Measurements from ENCODE around the gene POU2F3.

The POU2F3 gene

DNA sequence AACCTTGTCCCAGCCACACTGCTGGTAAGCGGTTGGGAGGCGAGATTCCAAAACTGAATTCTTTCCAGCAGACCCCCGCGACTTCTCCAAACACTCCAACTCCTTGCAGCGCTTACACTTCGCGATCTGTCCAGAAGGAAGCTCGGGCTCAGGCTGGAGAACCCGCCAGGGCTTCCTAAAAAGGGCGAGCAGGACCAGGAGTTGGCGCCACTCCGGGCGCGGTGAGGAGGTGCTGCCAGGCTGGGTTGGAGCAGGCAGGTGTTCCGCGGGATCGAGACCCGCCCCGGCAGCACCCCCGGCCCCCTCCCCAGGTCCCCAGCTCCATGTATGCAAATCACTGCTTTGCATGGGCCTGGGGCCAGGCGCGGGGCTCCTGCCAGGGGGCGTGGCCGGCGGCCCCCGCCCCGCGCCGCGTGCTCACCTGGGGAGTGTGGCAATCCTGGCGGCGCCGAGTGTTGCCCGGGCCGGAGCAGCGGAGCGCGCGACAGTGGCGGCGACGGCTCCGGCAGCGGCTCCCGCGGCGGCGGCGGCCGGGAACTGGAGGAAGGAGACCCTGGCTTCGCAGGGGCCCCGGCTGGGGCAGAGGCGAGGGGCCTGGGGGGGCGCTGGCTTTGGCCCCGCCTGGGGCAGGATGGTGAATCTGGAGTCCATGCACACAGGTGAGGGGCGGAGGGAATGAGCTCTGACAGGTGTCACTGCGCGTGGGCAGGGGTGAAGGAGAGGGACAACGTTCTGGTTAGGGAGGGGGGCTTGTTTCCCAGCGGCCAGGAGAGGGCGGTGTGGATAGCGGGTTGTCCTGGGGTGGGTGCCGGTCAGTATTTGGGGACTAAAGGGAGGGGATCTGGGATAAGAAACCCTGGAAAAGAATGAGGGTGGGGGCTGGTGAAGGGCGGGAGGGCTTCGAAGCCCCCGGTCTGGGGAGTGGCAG, at the start of gene POU2F3:
Gene POU2F3, plus strand, starts transcription at position 428 of the 928 bp plus-strand sequence. Its CDS starts 204 bp downstream, at position 632.
- DNase-seq = peak; percentile 34

DNA sequence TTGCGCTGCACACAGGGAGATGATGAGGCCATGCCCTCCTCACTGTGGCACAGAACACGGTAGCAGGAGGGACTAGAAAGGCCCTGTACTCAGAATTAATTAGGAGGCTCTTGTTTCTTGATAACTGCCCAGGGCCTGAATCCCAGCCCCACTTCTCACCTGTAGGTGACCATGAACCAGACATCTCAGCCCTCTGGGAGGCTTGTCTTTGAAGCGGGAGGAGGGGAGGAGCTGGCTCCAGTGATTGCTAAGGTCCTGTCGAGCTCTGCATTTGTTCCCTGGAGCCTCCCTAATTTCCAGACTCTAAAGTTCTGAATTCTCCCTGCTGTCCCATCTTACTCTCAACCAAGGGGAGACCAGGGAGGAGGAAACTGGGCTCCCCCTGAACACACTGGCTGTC, 48.9 kb upstream of the POU2F3 start:
- no peak for DNase-seq

DNA sequence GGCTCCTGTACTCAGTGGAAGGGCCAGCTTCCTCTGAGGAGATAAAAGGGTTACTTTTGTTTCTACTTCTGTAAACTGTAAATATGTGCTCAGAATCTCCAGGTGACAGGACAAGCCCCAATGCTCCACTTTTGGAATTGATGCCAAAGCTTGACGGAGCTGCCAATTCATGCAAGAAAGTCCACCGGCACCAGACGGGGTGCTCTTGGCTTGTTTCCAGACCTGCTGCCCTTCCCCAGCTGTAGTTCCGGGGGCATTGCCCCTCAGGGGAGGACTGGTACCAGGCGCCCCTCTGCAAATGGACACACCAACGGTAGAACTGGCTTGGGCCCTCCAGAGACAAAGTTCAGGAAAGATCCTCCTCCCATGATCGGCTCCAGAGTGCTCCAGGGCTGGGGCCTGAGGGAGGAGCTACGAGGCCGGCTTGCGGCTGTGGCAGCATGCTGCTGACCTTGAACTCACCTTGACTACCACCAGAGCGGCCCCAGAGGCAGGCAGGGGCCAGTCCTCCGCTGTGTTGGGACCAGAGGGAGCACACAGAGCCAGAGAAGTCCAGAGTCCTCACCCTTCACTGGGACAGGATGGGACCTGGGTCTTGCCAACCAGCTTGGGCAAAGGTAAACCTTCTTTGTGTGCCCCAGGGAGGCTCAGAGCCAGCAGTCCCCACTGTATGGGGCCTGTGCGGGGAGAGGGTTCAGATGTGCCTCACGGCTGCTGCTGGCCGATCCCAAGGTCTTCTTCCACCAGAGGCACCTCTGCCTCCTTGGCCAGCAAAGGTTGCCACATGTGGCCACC, 46.9 kb upstream of the POU2F3 start:
- DNase-seq = no peak

DNA sequence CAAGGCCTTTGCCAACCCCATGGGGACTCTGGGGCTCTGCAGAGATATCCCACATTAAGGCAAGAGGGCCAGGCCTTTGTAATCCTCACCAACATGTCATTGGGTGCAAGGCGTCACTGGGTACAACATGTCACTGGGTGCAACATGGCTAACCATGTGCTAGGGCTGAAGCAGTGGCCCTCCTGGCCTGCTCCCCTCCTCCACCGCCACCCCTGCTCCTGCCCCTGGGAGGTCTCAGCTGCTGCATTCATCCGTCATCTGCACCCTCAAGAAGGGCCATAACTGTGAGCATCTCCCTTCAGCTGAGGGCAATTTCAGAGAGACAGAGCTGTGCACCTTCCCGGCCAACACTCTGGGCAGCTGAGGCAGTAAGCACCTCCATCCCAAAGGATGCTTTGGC, 45.8 kb upstream of the POU2F3 start:
- DNase-seq = no peak

DNA sequence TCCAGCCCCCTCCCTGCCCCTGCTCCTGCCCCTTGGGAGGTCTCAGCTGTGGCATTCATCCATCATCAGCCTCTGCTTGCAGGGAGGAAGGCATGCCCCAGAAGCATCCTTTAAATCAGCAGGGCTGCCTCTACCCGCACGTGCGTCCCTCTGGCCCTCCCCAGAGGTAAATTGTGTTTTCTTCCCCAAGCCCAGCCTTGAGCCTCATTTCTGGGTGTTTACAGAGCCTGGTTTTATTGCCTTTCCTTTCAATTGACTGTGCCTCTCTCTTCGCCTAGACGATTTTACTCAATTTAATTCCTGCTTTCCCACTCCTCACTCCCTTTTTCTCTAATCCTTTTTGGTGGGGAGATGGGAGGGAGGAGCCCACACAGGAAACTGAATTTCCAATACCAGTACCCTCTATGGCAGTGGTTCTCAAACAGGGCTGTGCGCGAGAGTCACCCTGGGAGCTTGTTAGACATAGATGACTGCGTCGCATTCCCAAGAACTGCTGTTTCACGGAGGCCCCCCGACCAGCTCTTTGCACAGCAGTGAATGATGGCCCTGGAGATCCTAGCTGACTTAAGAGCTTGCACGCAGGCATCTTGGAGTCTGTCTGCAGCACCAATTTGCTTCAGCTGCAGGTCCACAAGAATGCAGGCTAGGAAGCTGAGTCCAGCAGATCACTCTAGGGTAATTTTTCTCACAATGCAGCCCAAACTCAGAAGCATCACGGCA, 44.2 kb upstream of the POU2F3 start:
- DNase-seq = no peak

DNA sequence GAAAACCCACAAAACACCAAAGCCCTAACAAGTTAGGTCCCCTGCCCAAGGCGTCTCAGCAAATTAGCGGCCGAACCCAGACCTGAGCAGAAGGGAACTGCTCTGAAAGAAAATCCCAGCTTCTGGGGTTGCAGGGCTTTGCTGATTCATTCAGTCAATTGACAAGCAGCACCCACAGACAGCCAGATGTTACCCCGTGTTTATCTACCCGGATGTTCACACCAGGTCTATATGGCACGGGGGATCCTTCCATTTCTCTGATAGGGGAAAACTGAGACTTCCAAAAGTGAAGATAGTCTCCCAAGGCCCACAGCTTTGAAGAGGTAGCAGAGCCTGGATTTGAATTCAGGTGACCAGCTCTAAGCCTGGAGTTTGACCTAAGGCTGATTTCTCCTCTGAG, 43.1 kb upstream of the POU2F3 start:
- DNase-seq = no peak

DNA sequence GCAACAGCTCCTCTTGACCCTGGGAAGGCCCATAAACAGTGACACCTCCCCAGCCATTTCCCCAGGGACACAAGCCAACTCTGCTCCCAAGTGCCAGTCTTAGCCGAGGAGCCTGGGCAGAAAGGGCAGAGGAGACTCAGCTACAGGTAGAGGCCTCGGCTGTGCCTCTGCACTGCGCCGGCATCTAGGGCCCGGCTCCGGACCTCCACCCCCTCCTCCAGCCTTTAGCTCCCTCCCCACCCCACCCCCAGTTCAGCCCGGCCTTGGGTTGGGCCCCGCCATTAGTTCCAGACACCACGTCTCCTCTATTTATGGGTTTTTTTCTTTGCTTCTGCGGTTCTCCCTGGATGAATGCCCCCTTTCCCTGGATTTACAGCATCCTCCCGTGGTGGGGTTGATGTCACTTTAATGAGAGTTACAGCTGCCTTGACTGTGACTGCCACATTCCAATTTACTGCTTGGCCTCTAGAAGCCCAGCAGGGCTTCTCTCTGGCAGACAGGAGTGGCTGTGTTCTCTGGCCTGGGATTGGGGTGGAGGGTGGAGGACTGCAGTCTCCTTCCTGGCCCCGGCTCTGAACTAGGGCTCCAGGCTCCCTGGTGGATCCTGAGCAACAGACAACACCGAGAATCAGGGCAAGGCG, 42.6 kb upstream of the POU2F3 start:
- DNase-seq = no peak

DNA sequence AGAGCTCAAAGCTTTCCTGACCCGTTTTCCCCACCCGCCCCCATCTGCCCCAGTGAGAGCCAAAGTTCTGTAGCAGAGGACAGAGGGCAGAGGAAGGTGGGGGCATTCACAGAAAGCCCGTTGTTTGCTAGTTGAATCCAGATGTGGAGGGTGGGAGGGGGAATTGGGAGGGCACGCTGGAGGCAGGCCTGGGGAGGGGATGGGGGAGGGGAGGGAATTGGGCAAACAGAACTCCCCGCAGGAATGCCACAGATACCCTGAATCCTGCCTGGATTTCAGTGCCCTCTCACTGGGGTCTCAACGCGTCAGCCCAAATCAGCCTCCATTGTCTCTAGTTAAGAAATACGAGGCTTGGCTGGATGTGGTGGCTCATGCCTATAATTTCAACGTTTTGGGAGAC, 42.0 kb upstream of the POU2F3 start:
- no peak for DNase-seq

DNA sequence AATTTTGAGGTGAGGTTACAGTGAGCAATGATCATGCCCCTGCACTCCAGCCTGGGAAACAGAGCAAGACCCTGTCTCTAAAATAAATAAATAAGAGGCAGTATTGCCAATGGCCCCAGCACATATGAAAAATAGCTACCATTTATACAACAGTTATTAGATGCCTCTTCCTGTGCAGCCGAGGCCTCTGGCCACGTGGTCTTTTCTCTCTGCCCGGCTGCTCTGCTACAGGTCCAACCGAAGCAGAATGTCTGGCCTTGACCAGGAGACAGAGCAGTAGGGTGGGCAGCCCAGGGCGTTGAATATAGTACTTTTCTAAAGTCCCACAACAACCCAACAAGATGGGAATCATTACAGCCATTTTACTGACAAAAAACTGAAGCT, 41.5 kb upstream of the POU2F3 start:
- DNase-seq = no peak

DNA sequence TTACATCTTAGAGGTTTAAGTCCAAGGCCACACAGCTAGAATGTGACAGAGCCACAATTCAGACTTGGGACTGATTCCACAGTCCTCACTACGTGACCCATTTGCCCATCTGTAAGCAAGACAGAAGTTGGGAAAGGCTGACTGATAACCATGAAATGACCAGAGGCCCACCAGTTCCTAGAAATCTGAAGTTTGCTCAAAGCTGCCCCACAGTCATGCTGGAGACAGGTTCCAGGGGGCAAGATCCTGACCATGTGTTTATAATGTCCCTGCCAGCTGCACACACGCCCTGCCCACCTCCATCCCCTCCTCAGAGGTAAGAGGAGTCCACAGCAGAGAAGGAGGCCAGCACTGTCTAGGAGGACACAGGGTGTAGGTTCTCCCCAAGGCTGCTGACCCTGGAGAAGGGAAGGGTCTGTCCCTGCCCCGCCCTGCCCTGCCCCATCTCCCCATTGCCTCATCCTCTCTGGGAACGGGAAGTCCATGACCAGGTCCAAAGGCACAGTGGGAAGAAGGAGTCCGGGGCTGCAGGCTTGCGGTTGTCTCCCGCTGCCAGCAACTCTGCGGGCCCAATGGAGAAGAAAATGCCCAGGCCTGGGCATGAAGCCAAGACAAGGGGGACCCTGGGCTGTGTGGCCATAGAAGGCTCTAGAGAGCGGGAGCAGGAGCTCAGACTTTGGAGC, 41.0 kb upstream of the POU2F3 start:
- no peak for DNase-seq

DNA sequence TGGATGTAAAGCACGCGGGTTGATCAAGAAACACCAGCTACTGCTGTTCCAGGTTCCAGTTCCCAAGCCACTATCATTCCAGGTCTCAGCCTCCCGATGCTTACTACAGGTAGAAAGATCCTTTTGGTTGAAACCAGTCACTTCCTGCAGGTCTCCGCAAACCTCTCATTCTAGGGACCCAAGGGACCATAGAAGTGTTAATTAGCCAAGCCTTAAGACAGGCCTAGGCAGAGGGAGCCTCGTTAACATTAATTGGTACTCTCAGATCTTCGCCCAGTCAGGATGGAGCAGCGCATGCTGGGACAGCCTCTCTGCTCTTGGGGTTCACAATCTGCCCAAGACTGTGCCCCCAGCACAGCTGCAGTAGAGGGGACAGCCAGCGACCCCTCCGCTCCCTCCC, 40.3 kb upstream of the POU2F3 start:
- DNase-seq = no peak

DNA sequence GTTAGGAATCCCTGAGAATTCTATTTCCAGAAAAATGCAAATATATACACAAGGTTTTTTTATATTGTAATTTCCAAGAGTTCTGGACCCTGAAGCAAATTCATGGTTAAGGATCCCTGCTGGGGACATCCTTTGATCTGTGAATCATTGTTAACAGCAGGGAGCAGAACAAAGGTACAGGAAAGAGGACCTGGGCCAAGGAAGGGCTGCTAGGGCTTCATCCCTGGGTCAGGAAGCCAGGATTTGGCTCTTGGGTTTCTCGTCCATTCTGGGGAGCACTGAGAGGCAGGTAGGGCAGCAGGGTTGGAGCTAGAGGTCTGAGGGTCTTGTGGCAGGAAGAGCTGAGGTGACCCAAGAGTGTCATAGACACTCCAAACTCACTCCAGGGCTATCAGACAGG, 39.3 kb upstream of the POU2F3 start:
- no peak for DNase-seq

DNA sequence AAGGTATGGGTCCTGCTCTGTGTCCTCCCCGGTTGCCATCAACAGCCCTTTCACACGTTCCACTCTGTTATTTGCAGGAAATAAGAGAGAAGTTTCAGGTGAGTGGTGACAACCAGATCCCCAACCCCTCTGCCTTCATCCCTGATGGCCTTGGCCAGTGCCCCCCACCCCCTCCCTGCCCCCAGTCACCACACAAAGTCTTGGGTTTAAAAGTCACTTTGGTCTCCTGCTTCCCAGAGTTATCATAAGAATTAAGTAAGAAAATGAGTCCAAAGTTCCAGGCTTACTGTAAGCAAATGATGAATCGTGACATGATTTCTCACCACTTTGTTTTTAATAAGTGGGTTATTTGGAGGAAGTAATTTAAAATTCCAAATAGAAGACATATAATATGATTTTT, 38.3 kb upstream of the POU2F3 start:
- DNase-seq = no peak

DNA sequence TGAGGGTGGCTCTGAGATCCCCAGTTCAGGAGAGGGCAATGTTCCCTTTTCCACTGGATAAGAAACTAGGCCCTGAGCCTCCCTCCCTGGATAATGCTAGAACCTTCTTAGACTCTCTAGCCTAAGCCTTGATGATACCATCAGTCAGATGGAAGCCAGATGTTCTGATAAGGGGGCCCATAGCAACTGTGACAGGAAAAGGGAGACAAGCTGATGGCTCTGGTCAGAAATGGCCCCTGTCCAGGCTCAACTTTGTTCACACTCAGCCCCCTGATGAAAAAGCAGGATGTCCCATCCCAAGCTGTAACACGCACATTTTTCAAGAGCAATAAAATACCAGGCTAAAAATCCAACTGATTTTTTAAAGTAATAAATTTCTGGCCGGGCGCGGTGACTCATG, 36.3 kb upstream of the POU2F3 start:
- no peak for DNase-seq

DNA sequence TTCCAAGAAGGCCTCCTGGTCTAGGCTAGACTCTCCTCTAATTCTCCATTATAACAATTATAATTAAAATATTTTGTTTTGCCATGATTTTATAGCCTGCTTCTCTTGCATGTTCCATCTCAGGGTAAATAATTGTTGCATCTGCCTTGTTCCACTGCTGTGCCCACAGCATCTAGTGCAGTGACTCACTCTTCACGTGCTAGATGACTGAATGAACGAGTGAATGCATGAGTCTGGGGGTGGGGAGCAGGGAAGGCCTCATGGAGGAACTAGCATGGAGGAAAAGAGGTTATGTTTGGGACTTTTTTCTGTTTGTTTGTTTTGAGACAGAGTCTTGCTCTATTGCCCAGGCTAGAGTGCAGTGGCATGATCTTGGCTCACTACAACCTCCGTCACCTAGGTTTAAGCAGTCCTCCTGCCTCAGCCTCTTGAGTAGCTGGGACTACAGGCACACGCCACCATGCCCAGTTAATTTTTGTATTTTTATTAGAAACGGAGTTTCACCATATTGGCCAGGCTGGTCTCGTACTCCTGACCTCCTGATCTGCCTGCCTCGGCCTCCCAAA, 34.3 kb upstream of the POU2F3 start:
- DNase-seq = no peak

DNA sequence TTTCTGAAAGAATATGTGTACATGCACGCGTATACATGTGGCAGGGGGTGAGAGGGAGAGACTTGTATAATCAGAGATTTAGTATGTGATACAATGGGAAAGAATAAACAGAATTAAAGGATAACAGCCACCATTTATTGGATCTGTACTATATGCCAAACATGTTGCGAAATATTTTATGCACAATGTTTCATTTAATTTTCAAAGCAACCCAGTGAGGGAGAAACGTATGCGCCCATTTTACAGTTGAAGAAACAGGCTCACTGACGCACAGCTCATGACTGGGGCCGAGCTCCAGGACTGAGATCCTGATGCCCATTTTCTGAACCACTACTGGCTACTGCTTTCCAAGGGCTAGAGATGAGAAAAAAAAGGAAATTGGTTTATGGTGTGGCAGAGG, 32.4 kb upstream of the POU2F3 start:
- DNase-seq = no peak

DNA sequence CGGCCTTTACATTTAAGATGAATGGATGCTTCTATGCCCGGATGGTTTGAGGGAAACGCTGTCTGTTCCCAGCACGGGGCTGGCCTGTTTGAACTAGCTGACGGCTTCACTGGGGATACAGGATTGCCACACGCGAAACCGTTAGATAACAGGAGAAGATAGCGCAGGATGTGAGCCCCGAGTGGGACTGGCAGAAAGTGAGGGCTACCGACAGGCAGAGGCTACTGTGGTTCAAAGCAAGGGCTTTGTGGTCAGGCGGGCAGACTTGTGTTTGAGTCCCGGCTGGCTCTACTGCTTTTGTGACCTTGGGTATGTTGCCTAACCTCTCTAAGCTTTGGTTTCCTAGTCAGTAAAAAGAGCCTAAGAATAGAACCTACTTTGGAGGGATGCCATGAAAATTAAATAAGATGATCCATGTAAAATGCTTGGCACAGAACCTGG, 31.9 kb upstream of the POU2F3 start:
- DNase-seq = no peak

DNA sequence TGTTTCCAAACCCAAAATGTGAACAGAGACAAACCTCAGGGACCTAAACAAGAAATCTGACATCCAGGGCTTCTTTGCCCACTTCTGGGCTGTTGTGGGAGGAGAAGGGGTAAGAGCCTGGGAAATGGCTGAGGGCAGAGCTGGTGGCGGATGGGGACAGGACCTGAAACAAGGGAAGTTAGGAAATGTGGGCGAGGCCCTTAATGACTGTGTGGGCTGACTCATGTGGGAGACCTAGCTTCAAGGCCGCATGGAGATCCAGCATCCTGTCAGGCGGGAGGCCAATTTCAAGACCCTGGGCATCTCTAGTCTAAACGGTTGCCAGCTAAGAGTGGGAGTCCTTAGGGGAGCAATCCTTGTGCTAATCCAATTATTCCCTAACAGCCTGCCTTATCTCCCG, 31.2 kb upstream of the POU2F3 start:
- DNase-seq = peak; percentile 16

DNA sequence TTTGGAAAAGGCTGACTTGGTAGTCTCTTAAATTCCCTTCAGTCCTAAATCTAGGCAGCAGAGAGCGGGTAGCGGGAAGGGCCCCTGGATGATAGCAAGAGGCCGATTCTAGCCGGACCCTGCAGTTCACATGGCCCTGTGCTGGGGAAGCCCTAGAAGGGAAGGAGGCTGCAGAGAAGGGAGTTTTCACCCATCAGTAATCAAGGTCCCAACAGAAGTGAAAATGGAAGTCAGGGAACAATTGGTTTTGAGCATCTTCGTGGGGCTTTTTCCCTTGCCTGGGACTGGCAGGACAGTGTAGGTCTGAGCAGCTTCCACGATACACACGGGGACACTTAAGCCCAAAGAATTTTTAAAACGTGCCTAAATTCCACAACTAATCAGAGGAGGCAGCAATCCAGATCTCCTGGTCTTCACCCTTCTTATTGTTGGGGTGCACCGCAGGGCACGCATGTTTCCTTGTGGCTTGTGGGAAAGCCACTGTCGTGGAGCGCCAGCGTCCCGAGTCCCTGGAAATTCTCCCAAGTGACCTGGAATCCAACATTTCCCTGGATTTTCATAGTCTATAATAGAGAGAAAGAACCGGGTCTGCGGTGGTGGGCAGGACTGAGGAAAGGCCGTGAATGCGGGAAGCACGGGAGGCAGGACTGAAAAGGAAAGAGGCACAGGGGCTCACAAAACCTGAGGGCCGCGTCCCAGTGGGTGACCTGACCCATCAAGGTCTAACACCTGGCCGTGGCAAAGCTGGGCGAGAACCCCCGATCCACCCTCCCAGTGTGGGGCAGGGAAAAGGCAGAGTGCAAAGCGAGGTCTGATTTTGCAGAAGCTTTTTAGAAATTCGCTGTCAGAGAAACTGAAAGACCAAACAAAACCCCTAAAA, 30.0 kb upstream of the POU2F3 start:
- DNase-seq = no peak

DNA sequence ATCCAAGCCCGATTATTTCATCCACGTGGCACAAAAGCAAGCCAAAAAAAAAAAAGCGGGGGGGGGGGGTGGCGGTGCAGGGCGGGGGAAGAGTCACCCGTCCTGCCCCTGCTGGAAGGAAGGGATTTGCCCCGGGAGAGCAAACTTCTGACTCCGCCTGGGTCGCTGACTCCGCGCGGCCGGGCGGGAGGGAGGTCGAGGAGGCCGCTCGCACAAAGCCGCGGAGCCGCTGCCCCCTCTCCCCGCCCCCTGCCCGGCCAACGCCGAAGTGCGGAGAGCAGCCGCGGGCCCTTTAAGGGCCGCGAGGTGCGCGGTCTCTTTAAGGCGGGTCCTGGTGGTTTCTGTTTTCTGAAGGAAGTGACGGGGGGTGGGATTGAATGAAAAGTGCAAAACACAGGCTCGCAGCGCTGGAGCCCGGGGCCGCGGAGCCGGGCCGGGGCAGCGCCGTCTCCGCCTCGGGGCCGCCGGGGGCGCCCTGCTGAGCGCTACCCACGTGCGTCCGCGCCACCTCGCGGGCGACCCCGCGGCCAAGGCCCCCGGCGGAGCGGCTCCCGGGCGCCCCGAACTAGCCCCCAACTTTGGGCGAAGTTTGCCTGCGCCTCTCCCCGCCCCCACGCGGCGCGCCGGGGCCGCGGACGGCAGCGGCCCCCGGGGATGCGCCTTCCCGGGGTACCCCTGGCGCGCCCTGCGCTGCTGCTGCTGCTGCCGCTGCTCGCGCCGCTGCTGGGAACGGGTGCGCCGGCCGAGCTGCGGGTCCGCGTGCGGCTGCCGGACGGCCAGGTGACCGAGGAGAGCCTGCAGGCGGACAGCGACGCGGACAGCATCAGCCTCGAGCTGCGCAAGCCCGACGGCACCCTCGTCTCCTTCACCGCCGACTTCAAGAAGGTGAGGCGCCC, 29.1 kb upstream of the POU2F3 start, which contains the start of gene OAF:
Gene OAF, plus strand, starts transcription at position 407 of the 896 bp plus-strand sequence. Its CDS starts 248 bp downstream, at position 655.
- no peak for DNase-seq

Measured in COR-L47 (cell line).